ENCODE results near the gene TRPM8. TPM values are rescaled to one million over a fixed set of nuclear protein-coding genes. Genes with fewer than 3 reads are reported as not detected.

The TRPM8 gene
- total RNA-seq, 2 experiments from 2014 or later, result not detected

- no peaks in the 10 kb centered on the region for H3K9me3 ChIP-seq (ENCODE audit: control insufficient read depth in 1 of 2, insufficient read depth in 1 of 2, low read length in 2 of 2)
- no peak within 1 kb of the TSS for H3K27ac ChIP-seq (ENCODE audit: low read depth in 1 of 2, low read length in 2 of 2)
- intact Hi-C loops (cut with DNase I, micrococcal nuclease), result no loop called here
- H3K27me3 Mint-ChIP-seq, result no peaks in the 10 kb centered on the region
- H3K4me1 ChIP-seq (ENCODE audit: insufficient read depth, low read length), result no peaks in the 10 kb centered on the region
- ATAC-seq (ENCODE audit: poor library complexity) (no peak), DNase-seq (no peak)
- H3K36me3 Mint-ChIP-seq (ENCODE audit: low read depth), result no peaks in the 10 kb centered on the region
- H3K27ac Mint-ChIP-seq, result no peak within 1 kb of the TSS
- H3K27me3 ChIP-seq (ENCODE audit: control insufficient read depth in 1 of 2, insufficient read depth in 2 of 2, low read length in 2 of 2), result peaks cover 0 to 2% of the 10 kb centered on the region in 2 experiments
- no peak within 1 kb of the TSS for H3K4me3 Mint-ChIP-seq
- POLR2A ChIA-PET, result interaction anchor here (0.7 kb wide), 1 partner anchor 404 kb away, joined by 3 read pairs; no protein-coding TSS in a partner anchor
- peaks cover 5% of the 10 kb centered on the region for H3K4me1 Mint-ChIP-seq (ENCODE audit: low read depth)
- CTCF ChIA-PET, result no interaction called here
- peaks cover 2% of the 10 kb centered on the region for H3K9me3 Mint-ChIP-seq
- H3K36me3 ChIP-seq (ENCODE audit: insufficient read depth, low read length), result no peaks in the 10 kb centered on the region
- H3K4me3 ChIP-seq (ENCODE audit: low read length), result no peak within 1 kb of the TSS
- TF ChIP-seq CTCF (IDR thresholded peaks at IDR 0.05), result no peak
Observed at GRCh38 chr2:234050455-234051135, 133.4 kb downstream of the TRPM8 start, which contains the start of gene SPP2. Gene SPP2, plus strand, starts transcription at chr2:234050702. Its CDS starts 85 bp downstream, at chr2:234050787.

DNA sequence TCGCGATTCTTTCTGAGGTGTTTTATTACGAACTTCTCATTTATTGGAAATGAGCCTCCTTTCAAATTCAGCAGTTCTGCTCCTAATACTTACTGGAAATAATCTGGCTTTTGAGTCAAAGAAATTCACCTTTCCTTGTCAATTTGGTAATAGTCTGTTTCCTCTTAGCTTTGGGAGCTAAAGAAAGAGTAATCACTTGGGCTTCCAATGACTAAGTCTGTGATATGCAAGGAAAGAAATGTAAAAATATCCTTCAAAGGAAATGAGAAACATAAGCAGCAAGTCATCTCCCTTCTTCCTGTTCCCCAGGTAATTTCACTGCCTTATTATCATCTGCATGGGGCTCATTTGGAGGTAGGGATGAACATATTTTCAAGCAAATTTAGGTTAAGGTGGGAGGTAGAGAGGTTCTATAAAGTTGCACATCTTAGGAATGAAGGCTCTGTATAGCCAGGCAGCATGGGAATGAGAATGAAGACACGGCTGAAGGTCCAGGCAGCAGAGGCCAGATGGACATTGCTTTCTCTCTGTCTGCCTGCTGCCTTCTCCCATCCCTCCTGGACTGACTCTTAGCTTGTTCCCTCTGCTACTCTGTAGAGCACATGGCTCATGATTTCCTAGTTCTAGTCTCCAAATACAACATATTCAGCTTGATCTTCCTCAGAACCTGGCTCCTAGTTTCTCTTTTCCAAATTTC is 134.3 kb downstream of the TRPM8 start:
- DNase-seq (no peak), ATAC-seq (ENCODE audit: poor library complexity) (no peak)
- H3K27ac Mint-ChIP-seq, result no peak overlapping the region
- H3K36me3 Mint-ChIP-seq (ENCODE audit: low read depth), result no peaks in the 10 kb centered on the region
- intact Hi-C loops (cut with DNase I, micrococcal nuclease), result no loop called here
- H3K27me3 Mint-ChIP-seq, result no peaks in the 10 kb centered on the region
- peaks cover 2% of the 10 kb centered on the region for H3K9me3 Mint-ChIP-seq
- Histone ChIP-seq H3K27me3 (ENCODE audit: control insufficient read depth in 1 of 2, insufficient read depth in 2 of 2, low read length in 2 of 2) (peaks cover 0 to 2% of the 10 kb centered on the region in 2 experiments), H3K4me3 (ENCODE audit: low read length) (no peak overlapping the region), H3K9me3 (ENCODE audit: control insufficient read depth in 1 of 2, insufficient read depth in 1 of 2, low read length in 2 of 2) (no peaks in the 10 kb centered on the region), H3K36me3 (ENCODE audit: insufficient read depth, low read length) (no peaks in the 10 kb centered on the region), H3K4me1 (ENCODE audit: insufficient read depth, low read length) (no peaks in the 10 kb centered on the region), H3K27ac (ENCODE audit: low read depth in 1 of 2, low read length in 2 of 2) (no peak overlapping the region)
- ChIA-PET CTCF (no interaction called here), POLR2A (no interaction called here)
- peaks cover 5% of the 10 kb centered on the region for H3K4me1 Mint-ChIP-seq (ENCODE audit: low read depth)
- no peak for TF ChIP-seq CTCF (IDR thresholded peaks at IDR 0.05)
- H3K4me3 Mint-ChIP-seq, result no peak overlapping the region

- Histone ChIP-seq H3K27me3 (ENCODE audit: control insufficient read depth in 1 of 2, insufficient read depth in 2 of 2, low read length in 2 of 2) (no peaks in the 10 kb centered on the region), H3K4me3 (ENCODE audit: low read length) (no peak overlapping the region), H3K9me3 (ENCODE audit: control insufficient read depth in 1 of 2, insufficient read depth in 1 of 2, low read length in 2 of 2) (no peaks in the 10 kb centered on the region), H3K27ac (ENCODE audit: low read depth in 1 of 2, low read length in 2 of 2) (no peak overlapping the region), H3K4me1 (ENCODE audit: insufficient read depth, low read length) (peaks cover 8% of the 10 kb centered on the region), H3K36me3 (ENCODE audit: insufficient read depth, low read length) (no peaks in the 10 kb centered on the region)
- Mint-ChIP-seq H3K27ac (no peak overlapping the region), H3K36me3 (ENCODE audit: low read depth) (no peaks in the 10 kb centered on the region), H3K9me3 (no peaks in the 10 kb centered on the region), H3K4me3 (no peak overlapping the region), H3K27me3 (no peaks in the 10 kb centered on the region), H3K4me1 (ENCODE audit: low read depth) (no peaks in the 10 kb centered on the region)
- intact Hi-C loops (cut with DNase I, micrococcal nuclease), result no loop called here
- DNase-seq (no peak), ATAC-seq (ENCODE audit: poor library complexity) (no peak)
- CTCF ChIA-PET, result no interaction called here
- no peak for TF ChIP-seq CTCF (IDR thresholded peaks at IDR 0.05)
- POLR2A ChIA-PET, result no interaction called here
Observed at GRCh38 chr2:234058881-234059280, 141.7 kb downstream of the TRPM8 start.
